HG02938 (cell line): Measurements from ENCODE around the gene CBS.
"Not testable (repeated sequence)": the region's sequence is repeated elsewhere in the genome, so short reads cannot be mapped to it uniquely, and the experiment has no call there.

Source experiments
- ATAC-seq: cut with Tn5 transposase; IDR thresholded peaks from one replicate; pipeline ENCODE4 v1.9.1; 2021; ENCODE audit warnings: mild to moderate bottlenecking, moderate library complexity; ENCODE audit not compliant: unreplicated experiment

CBS gene

DNA sequence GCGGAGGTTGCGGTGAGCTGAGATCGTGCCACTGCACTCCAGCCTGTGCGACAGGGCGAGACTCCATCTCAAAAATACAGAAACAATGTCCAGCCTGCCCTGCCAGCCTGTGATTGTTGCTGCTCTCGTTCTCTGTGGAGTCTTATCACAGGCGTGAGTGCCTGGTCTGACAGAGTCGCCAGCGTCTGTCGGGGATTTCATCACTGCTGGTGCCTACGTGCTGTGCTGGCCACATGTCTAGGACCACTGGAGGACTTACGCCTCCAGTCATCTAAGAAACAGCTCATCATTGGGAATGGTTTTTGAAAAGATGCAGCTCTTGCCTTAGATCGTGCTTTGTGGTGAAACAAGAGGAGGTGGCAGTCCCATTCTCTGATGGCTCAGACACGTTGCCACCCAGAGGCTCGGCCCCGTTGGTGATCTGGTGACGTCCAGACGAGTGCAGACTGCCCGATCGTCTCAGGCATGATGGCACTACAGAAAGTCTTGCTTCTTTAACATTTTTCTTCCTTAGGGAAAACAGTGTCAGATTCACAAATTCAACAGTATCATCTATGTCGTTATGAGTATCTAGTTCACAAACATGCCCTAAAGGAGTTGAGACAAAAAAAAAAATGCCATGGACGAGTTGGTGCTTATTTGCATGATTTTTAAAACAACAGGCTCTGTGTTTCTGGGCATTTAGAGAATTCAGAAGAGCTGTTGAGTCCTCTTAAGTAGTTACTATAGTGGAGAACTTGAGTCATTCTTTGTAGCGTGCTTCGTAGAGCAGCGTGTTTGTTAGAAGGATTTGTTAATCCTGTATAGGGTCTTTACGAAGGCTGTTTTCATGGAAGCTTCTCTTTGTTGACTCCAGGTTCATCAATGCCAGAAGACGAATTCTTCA is 47.5 kb downstream of the CBS start:
- no peak for ATAC-seq

DNA sequence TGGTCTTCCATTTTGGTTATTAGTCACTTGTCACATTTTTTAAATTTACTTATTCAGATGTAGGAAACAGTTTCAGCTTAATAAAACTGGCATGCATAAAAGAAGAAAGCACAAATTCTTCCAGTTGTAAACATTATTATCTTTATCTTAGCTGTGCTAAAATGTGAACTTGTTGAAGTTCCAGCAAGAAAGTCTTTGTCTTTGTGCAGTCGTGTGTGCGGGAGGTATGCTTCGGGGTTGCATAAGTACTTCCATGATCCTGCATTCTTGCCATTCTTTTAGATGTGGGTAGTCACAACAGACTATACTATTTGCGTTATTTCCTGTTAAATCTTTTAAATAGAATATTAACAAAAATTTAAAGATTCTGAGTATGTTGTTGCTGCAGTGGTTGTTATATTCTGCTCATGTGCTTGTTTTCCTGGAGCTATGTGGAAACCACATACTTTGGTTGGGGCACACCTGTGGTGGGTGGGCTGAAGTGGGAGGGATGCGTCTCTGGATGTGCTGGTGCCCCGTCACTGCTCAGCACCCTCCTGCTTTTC is 49.9 kb downstream of the CBS start:
- no peak for ATAC-seq

DNA sequence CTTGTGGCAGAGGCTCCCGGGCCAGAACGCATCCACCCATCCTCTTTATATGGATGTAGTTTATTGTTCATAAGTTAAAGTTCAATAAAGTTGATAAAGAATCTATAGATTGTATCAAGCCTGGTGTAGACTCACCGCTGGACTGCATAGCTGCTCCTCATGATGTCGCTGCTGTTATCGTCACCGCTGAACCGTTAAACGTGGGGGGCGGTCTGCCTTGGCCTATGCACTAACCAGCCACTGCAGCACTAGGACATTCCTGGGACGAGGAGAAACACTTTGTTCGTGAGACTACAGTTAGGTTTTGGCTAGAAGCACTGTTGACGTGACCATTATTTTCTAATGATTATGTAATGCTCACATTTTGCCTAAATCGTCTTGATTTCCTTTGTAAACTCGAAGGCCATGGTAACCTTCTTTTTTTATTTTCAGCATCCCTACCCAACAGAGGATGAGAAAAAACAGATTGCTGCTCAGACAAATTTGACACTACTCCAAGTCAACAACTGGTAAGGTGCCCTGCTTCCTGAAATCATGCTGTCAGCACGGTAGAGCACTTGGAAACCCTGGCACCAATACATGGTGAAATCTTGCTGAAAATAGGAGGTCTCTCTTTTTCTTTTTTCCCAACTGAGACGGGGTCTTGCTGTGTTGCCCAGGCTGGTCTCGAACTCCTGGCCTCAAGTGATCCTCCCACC is 51.0 kb downstream of the CBS start:
- no peak for ATAC-seq

DNA sequence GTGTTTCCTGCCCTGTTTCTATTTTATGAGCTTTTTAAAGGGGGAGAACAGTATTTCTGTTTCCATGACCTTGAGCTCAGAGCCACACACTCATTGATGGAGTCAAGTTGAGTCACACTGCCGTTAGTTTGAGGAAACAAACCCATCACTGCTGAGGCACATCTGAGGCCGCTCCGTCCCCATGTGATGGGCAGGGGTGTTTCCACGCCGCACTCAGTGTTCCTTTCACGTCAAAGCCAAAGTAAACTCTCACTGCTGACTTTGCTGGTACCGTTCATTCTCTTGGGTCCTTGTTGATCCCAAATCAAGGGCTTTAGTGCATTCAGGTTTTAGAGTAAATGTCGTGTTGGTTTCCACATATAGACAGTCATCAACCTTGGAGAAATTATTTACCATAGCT is 52.5 kb downstream of the CBS start:
- ATAC-seq: no peak

DNA sequence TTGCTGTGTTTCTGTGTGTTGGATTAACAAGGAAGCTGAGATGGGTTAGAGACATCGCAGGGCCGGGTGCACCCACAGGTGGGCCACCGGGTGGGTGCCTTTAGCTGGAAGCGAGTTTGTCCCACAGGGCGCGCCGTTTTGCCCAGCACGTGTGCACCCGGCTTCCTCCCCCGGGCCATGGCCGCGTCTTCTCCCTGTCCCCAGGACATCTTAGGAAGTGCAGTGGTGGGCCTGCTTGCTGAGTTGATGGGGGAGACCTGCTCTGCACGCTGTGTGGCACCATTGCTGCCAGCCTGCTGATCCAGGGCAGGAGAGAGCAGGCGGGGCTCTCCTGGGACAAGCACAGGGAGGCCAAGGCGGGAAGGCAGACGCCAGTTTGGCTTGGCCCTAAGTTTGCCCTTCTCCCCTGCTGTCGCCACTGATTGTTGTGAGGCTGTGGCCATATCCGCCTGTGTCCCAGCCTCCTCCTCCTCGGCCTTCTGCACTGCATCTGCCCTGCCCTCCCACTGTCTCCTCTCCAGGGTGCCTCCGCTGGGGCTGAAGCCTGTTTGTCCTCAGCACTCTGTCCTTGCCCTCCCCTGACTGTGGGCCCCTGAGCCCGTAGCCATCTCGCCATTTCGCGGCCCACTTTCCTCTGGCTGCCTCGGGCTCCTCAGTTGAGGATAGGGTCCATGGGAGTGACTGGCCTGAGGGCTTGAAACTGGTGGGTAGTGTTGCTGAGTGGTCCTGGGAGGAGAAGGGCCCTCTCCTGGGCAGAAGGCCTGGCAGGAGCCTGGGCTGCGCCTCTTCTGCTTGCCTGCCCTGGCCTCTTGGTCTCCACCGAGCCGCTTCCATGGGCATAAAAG is 53.7 kb downstream of the CBS start:
- ATAC-seq: no peak

DNA sequence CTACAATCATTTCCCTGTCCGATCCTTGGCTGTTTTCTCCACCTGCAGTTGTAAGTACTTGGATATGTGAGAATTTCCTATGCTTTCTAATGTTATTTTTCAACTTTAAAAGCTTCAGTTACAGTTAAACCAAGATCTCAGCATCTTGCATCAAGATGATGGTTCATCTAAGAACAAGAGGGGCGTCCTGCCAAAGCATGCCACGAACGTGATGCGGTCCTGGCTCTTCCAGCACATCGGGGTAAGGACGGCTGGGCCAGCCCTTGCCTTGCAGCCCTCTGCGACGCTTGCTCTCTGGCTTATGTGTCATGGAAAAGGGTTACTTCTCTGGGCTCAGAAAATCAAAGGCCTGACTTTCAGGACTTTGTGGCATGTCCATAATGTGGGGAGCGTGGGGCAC is 54.4 kb downstream of the CBS start:
- no peak for ATAC-seq

DNA sequence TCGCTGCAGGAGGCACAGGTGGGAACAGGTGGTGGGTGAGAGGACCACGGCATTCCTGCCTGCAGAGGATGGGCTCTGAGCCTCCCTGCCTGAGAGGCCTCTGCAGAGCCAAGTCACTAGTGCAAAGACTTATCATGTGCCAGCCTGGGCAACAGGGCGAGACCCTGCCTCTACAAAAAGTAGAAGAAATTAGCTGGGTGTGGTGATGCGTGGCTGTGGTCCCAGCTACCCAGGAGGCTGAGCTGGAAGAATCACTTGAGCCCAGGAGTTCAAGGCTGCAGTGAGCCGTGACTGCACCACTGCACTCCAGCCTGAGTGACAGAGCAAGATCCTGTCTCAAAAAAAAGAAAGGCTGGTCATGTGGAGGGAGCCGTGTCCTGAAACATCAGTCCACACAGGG is 54.9 kb downstream of the CBS start:
- no peak for ATAC-seq

DNA sequence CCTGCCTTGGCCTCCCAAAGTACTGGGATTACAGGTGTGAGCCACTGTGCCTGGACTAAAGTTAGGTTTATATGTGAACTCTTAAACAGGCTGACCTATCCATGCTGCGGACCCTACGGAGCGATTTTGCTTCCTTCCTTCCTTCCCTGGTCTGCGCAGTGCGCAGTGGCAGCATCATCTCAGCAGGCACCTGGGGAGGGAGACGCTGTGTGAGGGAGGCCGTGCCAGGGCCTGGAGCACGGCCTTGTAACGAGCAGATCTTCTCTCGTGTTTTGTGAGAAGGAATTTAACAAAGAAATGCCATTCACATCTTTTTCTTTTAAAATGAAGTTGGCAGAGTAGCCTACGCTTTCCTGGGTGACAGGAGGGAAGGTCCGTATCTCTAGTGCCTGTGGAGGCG is 55.5 kb downstream of the CBS start:
- ATAC-seq: no peak

DNA sequence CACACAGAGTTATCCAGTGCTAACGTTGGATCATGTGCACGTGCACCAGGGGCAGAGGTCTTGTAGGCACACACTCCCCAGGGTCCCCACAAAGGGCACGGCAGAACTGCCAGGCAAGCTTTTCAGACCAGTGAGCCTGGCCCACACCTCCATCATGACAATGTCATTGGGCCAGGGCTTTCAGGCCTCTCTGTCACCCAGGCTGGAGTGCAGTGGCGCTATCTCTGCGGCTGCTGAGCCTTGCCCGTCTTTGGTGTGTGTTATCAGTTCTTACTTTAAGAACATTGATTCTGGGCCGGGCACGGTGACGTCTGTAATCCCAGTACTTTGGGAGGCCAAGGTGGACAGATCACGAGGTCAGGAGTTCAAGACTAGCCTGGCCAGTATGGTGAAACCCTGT is 57.1 kb downstream of the CBS start:
- ATAC-seq: no peak

DNA sequence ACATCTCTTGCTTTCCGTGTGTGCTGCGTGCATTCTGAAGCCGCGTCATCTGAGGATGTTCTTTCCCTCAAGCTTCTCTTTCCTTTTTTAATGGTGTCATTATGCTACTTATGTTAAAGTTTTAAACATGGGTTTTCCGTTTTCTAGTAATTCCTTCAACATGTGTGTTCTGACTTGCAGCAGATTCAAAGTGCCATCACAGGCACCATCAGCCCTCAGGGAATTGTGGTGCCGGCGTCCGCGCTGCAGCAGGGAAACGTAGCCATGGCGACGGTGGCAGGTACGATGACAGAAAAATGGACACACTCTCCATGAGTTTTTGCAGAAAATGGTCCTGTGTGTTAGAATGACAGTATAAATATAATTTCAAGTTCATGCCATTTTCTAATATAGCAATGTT is 58.9 kb downstream of the CBS start:
- no peak for ATAC-seq

DNA sequence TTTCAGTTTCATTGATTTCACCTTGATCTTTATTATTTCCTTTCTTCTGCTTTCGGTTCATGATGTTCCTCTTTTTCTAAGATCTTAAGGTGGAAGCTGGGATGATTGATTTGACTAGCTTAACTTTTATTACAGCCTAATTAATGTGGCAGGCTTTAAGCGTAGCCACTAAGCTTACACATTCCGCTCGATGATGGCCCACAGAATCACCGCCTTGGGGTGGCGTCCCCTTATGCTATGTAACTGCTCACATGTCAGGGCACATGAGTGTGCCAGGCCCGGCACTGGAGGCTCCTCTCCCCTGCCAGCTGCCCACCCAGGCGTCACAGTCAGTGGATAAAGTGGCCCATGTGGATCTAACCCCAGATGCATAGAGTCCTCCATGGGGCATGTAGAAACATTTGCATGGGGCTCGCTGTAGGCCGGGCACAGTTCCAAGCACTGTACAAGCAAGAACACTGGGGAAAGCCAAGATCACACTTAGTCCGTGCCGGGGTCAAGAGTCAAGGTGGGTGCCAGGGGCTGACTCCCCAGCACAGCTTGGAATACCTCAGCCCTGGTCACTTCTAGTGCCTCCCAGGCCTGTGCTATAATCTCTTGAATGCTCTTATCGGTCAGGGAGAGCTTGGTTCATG is 59.6 kb downstream of the CBS start:
- no peak for ATAC-seq

DNA sequence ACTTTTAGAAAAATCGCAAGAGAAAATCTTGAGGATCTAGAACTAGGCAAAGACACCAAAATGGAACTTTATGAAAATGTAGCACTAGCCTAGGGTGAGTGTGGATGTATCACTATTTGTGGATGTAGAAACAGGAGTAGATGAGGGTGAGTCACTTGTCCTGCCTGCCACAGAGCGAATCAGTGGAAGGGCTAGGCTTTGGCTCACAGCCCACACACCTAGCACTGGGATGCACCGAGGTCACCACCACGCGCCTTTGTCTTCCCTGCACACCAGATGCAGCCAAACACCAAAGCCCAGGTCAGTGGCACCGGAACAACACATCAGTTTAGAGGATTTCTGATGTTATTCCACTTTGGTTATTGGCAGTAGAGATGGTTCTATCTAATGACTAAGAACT is 63.0 kb downstream of the CBS start:
- ATAC-seq: no peak

DNA sequence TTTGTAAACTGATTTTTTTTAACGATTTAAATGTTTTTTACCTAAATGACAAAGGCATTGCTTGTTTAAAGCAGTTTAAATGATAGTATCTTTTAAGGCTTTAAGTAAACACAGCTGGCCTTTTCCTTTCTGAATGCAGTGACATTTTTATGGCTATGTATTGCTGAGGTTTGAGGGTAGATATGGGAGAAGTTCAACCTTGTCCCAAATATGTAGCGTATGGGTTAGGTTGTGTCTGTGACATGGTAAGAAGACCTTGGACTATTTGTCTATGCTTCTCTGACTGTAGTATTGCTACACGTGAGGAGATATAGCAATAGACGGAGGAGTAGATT is 68.8 kb downstream of the CBS start:
- no peak for ATAC-seq

DNA sequence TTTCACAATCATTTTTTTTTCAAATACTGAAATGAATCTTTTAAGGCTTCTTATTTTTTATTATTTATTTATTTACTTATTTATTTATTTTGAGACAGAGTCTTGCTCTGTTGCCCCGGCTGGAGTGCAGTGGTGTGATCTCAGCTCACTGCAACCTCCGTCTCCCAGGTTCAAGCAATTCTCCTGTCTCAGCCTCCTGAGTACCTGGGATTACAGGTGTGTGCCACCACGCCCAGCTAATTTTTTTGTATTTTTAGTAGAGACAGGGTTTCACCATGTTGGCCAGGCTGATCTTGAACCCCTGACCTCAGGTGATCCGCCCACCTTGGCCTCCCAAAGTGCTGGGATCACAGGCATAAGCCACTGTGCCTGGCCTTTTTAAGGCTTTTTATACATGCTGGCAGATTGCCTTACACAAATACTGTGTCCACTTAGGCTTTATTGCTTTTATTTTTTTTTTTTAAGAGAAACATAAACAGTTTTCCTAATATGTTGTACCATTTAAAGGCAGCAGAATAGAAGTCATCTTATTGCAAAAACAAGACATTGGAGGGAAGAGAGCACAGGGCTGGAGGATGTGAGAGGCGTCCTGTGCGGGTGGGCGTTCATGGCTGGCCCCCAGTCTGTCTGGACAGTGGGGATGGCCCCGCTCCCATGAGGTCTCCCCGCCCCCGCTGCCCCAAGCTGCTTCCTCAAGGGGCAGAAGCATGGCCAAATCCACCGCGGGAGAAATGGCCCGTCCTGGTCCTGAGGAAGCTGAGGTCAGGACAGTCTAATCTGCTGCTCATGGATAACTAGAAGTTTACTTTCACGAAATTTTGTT is 69.4 kb downstream of the CBS start:
- not testable (repeated sequence) for ATAC-seq

DNA sequence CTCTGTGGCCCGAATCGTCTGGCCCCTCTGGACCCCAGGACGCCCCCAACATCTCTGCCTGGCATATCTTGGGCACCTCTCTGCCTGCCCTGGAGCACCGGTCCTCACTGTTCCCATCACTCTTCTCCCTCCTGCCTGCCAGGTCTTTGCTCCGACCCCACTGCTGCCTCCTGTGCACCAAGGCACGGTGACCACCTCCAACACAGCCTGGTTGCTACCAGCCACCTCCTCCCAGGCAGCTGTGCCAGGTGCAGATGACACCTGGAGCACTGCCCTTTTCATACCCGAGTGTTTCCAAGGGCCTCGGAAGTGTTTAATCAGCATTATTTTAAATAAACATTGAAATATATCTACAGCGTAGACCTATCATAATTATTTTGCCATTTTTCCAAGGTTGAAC is 70.0 kb downstream of the CBS start:
- ATAC-seq: no peak

DNA sequence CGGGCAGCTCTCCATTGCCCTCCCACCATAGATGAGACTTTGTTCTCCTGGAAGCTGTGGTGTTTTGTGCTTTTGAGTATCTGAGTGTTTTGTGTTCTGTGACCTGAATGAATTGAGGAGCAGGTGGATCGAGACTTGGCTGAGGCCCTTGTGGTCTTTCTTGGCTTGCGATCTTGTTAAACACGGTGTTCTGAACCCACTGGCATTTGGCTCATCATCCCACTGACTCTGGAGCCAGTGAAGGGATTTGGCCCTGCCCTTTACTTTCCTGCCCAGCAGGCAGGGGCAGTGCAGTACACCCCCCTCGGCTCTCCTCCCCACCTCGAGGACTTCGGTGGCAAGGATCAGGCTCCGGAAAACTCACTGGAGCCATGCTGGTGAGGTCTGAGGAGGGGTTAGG is 70.7 kb downstream of the CBS start:
- no peak for ATAC-seq
